Gastroesophageal sphincter (tissue), 4 donors: ENCODE data around the gene GFM1. TPM values are rescaled to one million over a fixed set of nuclear protein-coding genes. Genes with fewer than 3 reads are reported as not detected.

Experiments used
- ATAC-seq: fragments of 150-250 bp; one replicate; pipeline ENCODE4 v1.9.1; 2016; ENCODE audit warnings: mild to moderate bottlenecking, moderate library complexity
- H3K27ac ChIP-seq, 4 donors: fragments of 200-600 bp; sonication (generic) in 3 of 4; 1 replicate in 3 of 4; 2 replicates in 1 of 4; pipeline ENCODE4 v1.5.1; 2016 to 2019
- H3K27me3 ChIP-seq: fragments of 200-600 bp; sonication (generic); one replicate; pipeline ENCODE4 v1.5.1; 2019
- H3K36me3 ChIP-seq, 2 donors: fragments of 200-600 bp; sonication (generic); one replicate each; pipeline ENCODE4 v1.5.1; 2019; ENCODE audit warnings: control low read depth in 1 of 2
- H3K4me1 ChIP-seq, 3 donors: fragments of 200-600 bp; sonication (generic); 1 replicate in 2 of 3; 2 replicates in 1 of 3; pipeline ENCODE4 v1.5.1; 2016 to 2019; ENCODE audit warnings: control low read depth in 2 of 3
- H3K4me3 ChIP-seq, 2 donors: fragments of 200-600 bp; sonication (generic); one replicate each; pipeline ENCODE4 v1.5.1; 2019; ENCODE audit warnings: mild to moderate bottlenecking in 1 of 2, moderate library complexity in 1 of 2
- H3K9me3 ChIP-seq, 3 donors: fragments of 200-600 bp; sonication (generic); one replicate each; pipeline ENCODE4 v1.5.1; 2017 to 2019; ENCODE audit warnings: control low read depth in 2 of 3
- EP300 ChIP-seq: sonication (generic); formaldehyde crosslinking; IDR thresholded peaks from one replicate; pipeline ENCODE4 v1.6.1; 2017; ENCODE audit warnings: antibody characterized with exemption, mild to moderate bottlenecking
- POLR2A ChIP-seq, 2 donors: fragments of 450-650 bp; IDR thresholded peaks; one replicate each; pipeline ENCODE4 v1.6.1; 2017; ENCODE audit warnings: antibody characterized with exemption in 2 of 2, mild to moderate bottlenecking in 2 of 2, moderate library complexity in 1 of 2
- POLR2AphosphoS5 ChIP-seq: sonication (generic); formaldehyde crosslinking; IDR thresholded peaks from one replicate; pipeline ENCODE4 v1.6.1; 2017; ENCODE audit warnings: antibody characterized with exemption
- WGBS, 2 donors: methylation state at CpG; one replicate each; pipeline ENCODE4 v1.1.5; 2018; ENCODE audit warnings: low coverage in 1 of 2; 5-methylcytosine and 5-hydroxymethylcytosine counted together
- total RNA-seq, 4 donors: library from RNA; depleted of rRNA; stranded (reverse); fragments of >200 nt; gene quantifications; one replicate each; pipeline ENCODE4 v1.1.0, GENCODE V29; 2016
- TF ChIP-seq, protein P1 (sequence below), 4 experiments: fragments of 200-600 bp in 2 of 4; fragments of 450-650 bp in 2 of 4; sonication (generic) in 1 of 4; IDR thresholded peaks; one replicate each; pipeline ENCODE4 v1.5.1; 2017 to 2019; ENCODE audit warnings: antibody characterized with exemption in 4 of 4, mild to moderate bottlenecking in 2 of 4, moderate library complexity in 2 of 4

The GFM1 gene
- total RNA-seq, 4 donors from 2014 or later = 43.9 to 71.6 (median 51.4) TPM

DNA sequence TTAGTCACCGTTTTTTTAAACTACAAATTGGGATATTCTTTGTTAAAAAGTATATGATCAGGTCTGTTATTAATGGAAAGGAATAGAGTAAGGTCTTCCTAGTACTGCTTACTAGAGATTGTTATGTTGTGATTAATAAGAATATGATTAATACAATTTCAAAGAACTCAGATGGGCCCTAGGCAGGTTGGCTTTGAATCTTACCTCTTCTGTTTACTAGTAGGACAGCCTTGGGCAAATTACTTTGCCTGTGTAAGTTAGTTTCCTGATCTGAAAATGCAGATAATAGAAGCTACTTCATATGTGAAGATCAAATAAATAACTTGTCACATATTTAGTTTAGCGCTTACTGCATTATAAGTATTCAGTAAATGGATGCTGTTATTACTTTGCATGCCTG lies 6.9 kb downstream of the GFM1 start:
- Histone ChIP-seq H3K27ac (no peak overlapping the region), H3K4me1 (peaks cover 0 to 14% (median 0%) of the 10 kb centered on the region in 3 donors), H3K27me3 (no peaks in the 10 kb centered on the region), H3K4me3 (no peak overlapping the region), H3K9me3 (no peaks in the 10 kb centered on the region), H3K36me3 (peaks cover 0 to 92% of the 10 kb centered on the region in 2 donors)
- no peak for ATAC-seq
- TF ChIP-seq POLR2A (IDR thresholded peaks at IDR 0.05) (no peak), POLR2AphosphoS5 (no peak), EP300 (no peak)
- TF ChIP-seq, protein P1, sequence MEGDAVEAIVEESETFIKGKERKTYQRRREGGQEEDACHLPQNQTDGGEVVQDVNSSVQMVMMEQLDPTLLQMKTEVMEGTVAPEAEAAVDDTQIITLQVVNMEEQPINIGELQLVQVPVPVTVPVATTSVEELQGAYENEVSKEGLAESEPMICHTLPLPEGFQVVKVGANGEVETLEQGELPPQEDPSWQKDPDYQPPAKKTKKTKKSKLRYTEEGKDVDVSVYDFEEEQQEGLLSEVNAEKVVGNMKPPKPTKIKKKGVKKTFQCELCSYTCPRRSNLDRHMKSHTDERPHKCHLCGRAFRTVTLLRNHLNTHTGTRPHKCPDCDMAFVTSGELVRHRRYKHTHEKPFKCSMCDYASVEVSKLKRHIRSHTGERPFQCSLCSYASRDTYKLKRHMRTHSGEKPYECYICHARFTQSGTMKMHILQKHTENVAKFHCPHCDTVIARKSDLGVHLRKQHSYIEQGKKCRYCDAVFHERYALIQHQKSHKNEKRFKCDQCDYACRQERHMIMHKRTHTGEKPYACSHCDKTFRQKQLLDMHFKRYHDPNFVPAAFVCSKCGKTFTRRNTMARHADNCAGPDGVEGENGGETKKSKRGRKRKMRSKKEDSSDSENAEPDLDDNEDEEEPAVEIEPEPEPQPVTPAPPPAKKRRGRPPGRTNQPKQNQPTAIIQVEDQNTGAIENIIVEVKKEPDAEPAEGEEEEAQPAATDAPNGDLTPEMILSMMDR (IDR thresholded peaks at IDR 0.05) = no peak
- 92 to 95% methylated on average over 2 of the region's 2 CpGs for WGBS, 2 donors

DNA sequence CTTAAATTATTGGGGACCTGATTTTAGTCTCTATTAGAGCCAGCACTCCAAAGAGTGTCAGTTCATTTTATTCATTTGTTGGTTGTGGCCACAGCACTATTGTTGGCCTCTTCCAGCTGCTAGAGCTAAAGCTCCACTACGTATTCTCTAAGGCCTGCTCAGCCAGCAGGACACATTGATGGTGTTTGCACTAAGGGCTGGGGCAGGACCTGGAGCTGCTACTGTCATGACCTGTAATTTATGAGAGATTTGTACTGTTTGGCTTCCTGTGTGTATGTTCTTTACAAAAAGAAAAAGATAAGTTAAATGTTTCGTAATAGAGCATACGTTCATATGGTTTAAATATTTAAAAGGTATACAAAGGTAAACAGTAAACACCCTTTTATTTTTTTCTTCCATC lies 8.1 kb downstream of the GFM1 start:
- Histone ChIP-seq H3K4me3 (no peak overlapping the region), H3K27ac (no peak overlapping the region), H3K4me1 (peaks cover 0 to 7% (median 0%) of the 10 kb centered on the region in 3 donors), H3K27me3 (no peaks in the 10 kb centered on the region), H3K36me3 (peaks cover 0 to 92% of the 10 kb centered on the region in 2 donors), H3K9me3 (no peaks in the 10 kb centered on the region)
- 77 to 90% methylated on average over 3 of the region's 3 CpGs for WGBS, 2 donors
- no peak for TF ChIP-seq POLR2AphosphoS5
- no peak for TF ChIP-seq POLR2A (IDR thresholded peaks at IDR 0.05)
- no peak for TF ChIP-seq EP300
- TF ChIP-seq, protein P1 (IDR thresholded peaks at IDR 0.05) = no peak
- no peak for ATAC-seq

DNA sequence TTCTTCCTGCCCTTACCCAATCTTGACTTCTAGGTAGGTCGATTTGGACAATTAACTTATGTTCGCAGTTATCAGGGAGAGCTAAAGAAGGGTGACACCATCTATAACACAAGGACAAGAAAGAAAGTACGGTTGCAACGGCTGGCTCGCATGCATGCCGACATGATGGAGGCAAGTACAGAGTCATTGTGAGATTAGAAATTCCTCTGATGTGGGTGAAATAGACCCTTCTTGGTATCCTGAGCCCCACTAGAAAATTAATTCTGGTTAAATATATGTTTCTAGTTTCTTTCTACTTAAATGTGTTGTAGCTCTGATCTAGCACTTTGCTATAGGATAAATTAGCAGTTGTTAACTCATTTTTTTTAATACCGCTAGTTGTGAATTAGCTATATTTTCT lies 14.6 kb downstream of the GFM1 start:
- Histone ChIP-seq H3K27ac (no peak overlapping the region), H3K4me1 (peaks cover 0 to 5% (median 0%) of the 10 kb centered on the region in 3 donors), H3K27me3 (no peaks in the 10 kb centered on the region), H3K9me3 (no peaks in the 10 kb centered on the region), H3K36me3 (peaks cover 0 to 94% of the 10 kb centered on the region in 2 donors), H3K4me3 (no peak overlapping the region)
- TF ChIP-seq POLR2AphosphoS5 (no peak), POLR2A (IDR thresholded peaks at IDR 0.05) (no peak), EP300 (no peak)
- TF ChIP-seq, protein P1 (IDR thresholded peaks at IDR 0.05) = no peak
- 86 to 92% methylated on average over 7 of the region's 7 CpGs for WGBS, 2 donors
- no peak for ATAC-seq

DNA sequence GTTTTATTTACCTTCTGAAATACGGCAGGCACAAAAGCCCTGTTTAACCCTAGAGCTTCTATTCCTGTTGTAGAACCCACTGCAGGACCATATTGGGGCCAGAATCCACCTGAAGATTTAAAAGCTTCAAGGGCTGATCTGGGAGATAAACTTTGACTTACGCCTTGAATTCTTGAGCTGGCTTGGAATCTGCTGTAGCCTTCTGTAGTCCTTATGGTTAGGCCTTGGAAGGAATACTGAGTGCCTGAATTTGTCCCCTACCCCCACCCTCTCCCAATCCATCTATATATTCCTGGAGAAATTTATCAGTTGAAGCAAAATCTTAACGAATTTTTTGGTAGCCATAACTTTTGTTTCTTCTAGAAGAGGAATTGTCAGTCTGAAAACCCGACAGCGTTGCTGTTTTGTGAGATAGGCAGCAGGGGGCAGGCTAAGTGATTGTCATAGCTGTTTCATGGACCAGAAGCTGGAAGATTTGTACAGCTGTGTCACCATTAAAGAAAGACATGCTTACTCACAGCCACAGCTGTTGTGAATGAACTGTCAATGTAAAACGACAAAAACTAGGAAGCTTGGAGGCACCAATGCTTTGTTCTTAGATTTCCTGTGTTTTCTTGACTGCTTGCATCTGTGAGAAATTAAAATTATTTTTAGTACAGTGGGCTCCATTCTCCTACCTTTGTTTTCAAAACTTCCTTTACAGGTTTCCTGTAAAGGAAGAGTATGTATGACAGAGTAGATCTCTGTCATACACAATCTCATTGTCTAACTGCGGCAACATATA lies 15.3 kb downstream of the GFM1 start:
- no peaks in the 10 kb centered on the region for H3K27me3 ChIP-seq
- TF ChIP-seq, protein P1 (IDR thresholded peaks at IDR 0.05) = peak; percentile 30 to 62 (median 55)
- TF ChIP-seq POLR2AphosphoS5 = no peak
- 38 to 52% methylated on average over 5 to 7 of the region's 7 CpGs for WGBS, 2 donors
- peaks cover 0 to 94% of the 10 kb centered on the region in 2 donors for H3K36me3 ChIP-seq
- H3K27ac ChIP-seq = peak overlapping the region in 1 of 4 donors; percentile 16
- peaks cover 0 to 5% (median 0%) of the 10 kb centered on the region in 3 donors for H3K4me1 ChIP-seq
- ATAC-seq = no peak
- H3K9me3 ChIP-seq = no peaks in the 10 kb centered on the region
- no peak overlapping the region for H3K4me3 ChIP-seq

DNA sequence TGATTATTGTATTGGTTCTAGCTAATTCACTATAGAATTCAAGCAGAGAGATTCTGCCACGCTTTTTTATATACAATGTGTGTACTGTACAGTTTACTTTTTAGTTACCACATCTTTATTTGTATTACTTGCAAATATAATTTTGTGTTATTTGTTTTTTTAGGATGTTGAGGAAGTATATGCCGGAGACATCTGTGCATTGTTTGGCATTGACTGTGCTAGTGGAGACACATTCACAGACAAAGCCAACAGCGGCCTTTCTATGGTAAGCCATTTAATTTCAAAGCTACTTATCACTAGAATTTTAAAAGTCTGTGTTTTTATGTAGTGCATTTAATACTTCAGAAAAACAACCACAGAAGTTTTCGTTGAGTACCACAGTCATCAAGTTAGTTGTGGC lies 16.4 kb downstream of the GFM1 start:
- Histone ChIP-seq H3K27ac (no peak overlapping the region), H3K4me1 (peaks cover 0 to 5% (median 0%) of the 10 kb centered on the region in 3 donors), H3K36me3 (peaks cover 0 to 94% of the 10 kb centered on the region in 2 donors), H3K4me3 (no peak overlapping the region), H3K9me3 (no peaks in the 10 kb centered on the region), H3K27me3 (no peaks in the 10 kb centered on the region)
- TF ChIP-seq POLR2AphosphoS5 (no peak), EP300 (no peak), POLR2A (IDR thresholded peaks at IDR 0.05) (no peak)
- TF ChIP-seq, protein P1 (IDR thresholded peaks at IDR 0.05) = no peak
- 91 to 95% methylated on average over 4 of the region's 4 CpGs for WGBS, 2 donors
- ATAC-seq = no peak
